Measurements from ENCODE around the gene CFAP61.

Gene CFAP61

GRCh38 chr20:20019123-20019522 lies 33.2 kb upstream of the CFAP61 start:
- peak overlapping the region; percentile 75 for H3K27ac Mint-ChIP-seq

GRCh38 chr20:20020908-20021307 lies 31.4 kb upstream of the CFAP61 start:
- H3K9me3 Mint-ChIP-seq, result no peaks in the 10 kb centered on the region
- no peak for ATAC-seq
- H3K36me3 Mint-ChIP-seq (ENCODE audit: low read depth), result peaks cover 34% of the 10 kb centered on the region
- DNase-seq, result no peak
- peaks cover 61% of the 10 kb centered on the region for H3K4me1 Mint-ChIP-seq
- H3K4me3 Mint-ChIP-seq, result peak overlapping the region; percentile 85
- H3K27me3 Mint-ChIP-seq, result no peaks in the 10 kb centered on the region
- peak overlapping the region; percentile 69 for H3K27ac Mint-ChIP-seq

More at GRCh38 chr20:20019123-20019522, 33.2 kb upstream of the CFAP61 start:
- Mint-ChIP-seq H3K4me3 (peak overlapping the region; percentile 85), H3K4me1 (peaks cover 71% of the 10 kb centered on the region), H3K9me3 (no peaks in the 10 kb centered on the region), H3K36me3 (ENCODE audit: low read depth) (peaks cover 29% of the 10 kb centered on the region), H3K27me3 (no peaks in the 10 kb centered on the region)
- no peak for DNase-seq
- ATAC-seq, result no peak

DNA sequence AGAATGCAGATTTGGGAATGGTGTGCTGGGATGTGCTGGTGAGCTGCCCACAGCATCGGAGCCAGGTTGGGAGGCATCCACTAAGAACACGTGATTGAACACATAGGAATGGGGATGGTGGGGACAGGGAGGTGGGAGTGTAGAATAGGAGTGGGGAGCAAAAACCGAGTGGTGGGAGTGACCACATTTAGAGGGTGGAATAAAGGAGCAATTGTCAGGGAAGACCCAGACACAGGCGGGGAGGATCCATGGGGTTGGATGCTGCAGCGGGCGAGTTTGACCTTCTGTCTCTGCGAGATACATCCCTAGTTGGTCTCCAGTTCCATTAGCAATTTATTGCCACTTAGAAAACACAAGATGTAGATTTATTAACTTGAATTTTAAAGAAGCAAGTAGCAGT lies 30.5 kb upstream of the CFAP61 start:
- H3K27me3 Mint-ChIP-seq, result no peaks in the 10 kb centered on the region
- ATAC-seq (no peak), DNase-seq (no peak)
- peaks cover 56% of the 10 kb centered on the region for H3K4me1 Mint-ChIP-seq
- H3K27ac Mint-ChIP-seq, result peak overlapping the region; percentile 20
- peaks cover 37% of the 10 kb centered on the region for H3K36me3 Mint-ChIP-seq (ENCODE audit: low read depth)
- H3K9me3 Mint-ChIP-seq, result no peaks in the 10 kb centered on the region
- peak overlapping the region; percentile 6 for H3K4me3 Mint-ChIP-seq

DNA sequence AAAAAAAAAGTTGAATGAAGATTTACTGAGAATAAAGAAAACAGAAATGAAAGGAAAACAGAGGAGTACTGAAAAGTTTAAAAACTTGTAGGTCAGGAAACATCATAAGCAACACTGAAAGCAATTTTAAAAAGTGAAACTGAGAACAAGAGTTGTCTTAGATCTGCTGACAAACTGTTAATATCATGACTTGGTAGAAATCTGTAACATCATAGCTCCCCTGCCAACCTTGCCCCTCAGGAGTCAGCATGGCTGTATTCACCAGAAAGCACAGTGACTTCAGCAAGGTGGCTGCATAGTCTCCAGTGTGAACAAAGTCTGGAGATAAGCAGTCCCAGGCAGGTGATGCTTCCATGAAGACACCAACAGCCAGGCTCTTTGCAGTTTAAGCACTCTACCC lies 29.8 kb upstream of the CFAP61 start:
- H3K4me1 Mint-ChIP-seq, result peaks cover 53% of the 10 kb centered on the region

GRCh38 chr20:20023395-20023794 lies 28.9 kb upstream of the CFAP61 start:
- Mint-ChIP-seq H3K36me3 (ENCODE audit: low read depth) (peaks cover 42% of the 10 kb centered on the region), H3K27me3 (no peaks in the 10 kb centered on the region), H3K4me3 (no peak overlapping the region), H3K4me1 (peaks cover 45% of the 10 kb centered on the region), H3K9me3 (no peaks in the 10 kb centered on the region), H3K27ac (peak overlapping the region; percentile 59)
- no peak for ATAC-seq
- DNase-seq, result no peak

More for the DNA sequence above, 29.8 kb upstream of the CFAP61 start:
- Mint-ChIP-seq H3K36me3 (ENCODE audit: low read depth) (peaks cover 40% of the 10 kb centered on the region), H3K4me3 (no peak overlapping the region), H3K27ac (peak overlapping the region; percentile 49), H3K9me3 (no peaks in the 10 kb centered on the region), H3K27me3 (no peaks in the 10 kb centered on the region)
- DNase-seq, result no peak
- ATAC-seq, result peak; percentile 42

DNA sequence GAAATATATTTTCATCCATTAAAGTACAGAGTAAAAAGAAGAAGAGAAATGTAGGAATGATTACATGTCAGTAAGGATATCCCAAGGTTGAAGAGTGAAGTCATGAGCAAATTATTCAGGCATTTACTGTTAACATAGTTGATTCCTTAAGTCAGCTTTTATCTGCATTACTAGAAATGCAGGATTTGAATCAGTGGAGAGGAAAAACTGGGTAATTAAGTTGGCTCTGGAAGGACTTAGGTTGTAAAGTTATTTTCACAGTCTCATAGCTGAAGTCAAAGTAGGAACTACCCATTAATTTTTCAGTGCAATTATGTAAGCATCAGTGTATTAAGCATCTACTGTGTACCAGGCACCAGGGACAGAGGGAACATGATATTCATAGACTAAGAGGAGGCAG lies 27.4 kb upstream of the CFAP61 start:
- ATAC-seq (no peak), DNase-seq (no peak)
- no peaks in the 10 kb centered on the region for H3K9me3 Mint-ChIP-seq
- H3K4me3 Mint-ChIP-seq, result no peak overlapping the region
- peaks cover 40% of the 10 kb centered on the region for H3K36me3 Mint-ChIP-seq (ENCODE audit: low read depth)
- H3K27ac Mint-ChIP-seq, result peak overlapping the region; percentile 2
- H3K4me1 Mint-ChIP-seq, result peaks cover 30% of the 10 kb centered on the region
- H3K27me3 Mint-ChIP-seq, result no peaks in the 10 kb centered on the region

GRCh38 chr20:20027284-20027683 lies 25.0 kb upstream of the CFAP61 start:
- ATAC-seq (no peak), DNase-seq (no peak)
- peaks cover 7% of the 10 kb centered on the region for H3K4me1 Mint-ChIP-seq
- H3K36me3 Mint-ChIP-seq (ENCODE audit: low read depth), result peaks cover 29% of the 10 kb centered on the region
- no peaks in the 10 kb centered on the region for H3K27me3 Mint-ChIP-seq
- no peak overlapping the region for H3K27ac Mint-ChIP-seq
- H3K9me3 Mint-ChIP-seq, result no peaks in the 10 kb centered on the region
- no peak overlapping the region for H3K4me3 Mint-ChIP-seq

- ATAC-seq (no peak), DNase-seq (no peak)
- Mint-ChIP-seq H3K9me3 (no peaks in the 10 kb centered on the region), H3K27me3 (no peaks in the 10 kb centered on the region), H3K4me1 (no peaks in the 10 kb centered on the region), H3K4me3 (no peak overlapping the region), H3K27ac (no peak overlapping the region), H3K36me3 (ENCODE audit: low read depth) (peaks cover 37% of the 10 kb centered on the region)
Measured at GRCh38 chr20:20031790-20032189, 20.5 kb upstream of the CFAP61 start.

DNA sequence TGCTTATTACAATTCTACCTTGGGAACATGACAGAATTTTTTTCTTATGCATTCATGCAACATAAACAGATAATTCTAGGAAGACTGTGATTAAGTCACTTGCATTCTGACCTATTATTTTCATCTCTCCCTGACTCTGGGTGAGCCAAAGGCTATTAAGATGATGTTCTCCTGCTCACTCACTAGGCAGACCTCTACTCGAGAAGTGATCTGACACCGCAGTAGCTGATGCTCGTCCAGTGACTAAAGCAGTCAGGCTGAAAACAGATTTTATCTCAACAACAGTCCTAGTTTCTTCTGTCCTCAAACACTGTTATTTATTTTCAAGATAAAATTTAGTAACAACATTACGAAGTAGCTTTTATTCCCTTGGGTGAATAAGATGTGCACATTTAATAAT lies 17.8 kb upstream of the CFAP61 start:
- no peaks in the 10 kb centered on the region for H3K9me3 Mint-ChIP-seq
- no peak for ATAC-seq
- peaks cover 38% of the 10 kb centered on the region for H3K36me3 Mint-ChIP-seq (ENCODE audit: low read depth)
- no peak overlapping the region for H3K4me3 Mint-ChIP-seq
- no peaks in the 10 kb centered on the region for H3K27me3 Mint-ChIP-seq
- H3K27ac Mint-ChIP-seq, result peak overlapping the region; percentile 8
- H3K4me1 Mint-ChIP-seq, result no peaks in the 10 kb centered on the region
- no peak for DNase-seq

GRCh38 chr20:20036756-20037155 lies 15.6 kb upstream of the CFAP61 start:
- H3K9me3 Mint-ChIP-seq, result no peaks in the 10 kb centered on the region
- no peaks in the 10 kb centered on the region for H3K27me3 Mint-ChIP-seq

DNA sequence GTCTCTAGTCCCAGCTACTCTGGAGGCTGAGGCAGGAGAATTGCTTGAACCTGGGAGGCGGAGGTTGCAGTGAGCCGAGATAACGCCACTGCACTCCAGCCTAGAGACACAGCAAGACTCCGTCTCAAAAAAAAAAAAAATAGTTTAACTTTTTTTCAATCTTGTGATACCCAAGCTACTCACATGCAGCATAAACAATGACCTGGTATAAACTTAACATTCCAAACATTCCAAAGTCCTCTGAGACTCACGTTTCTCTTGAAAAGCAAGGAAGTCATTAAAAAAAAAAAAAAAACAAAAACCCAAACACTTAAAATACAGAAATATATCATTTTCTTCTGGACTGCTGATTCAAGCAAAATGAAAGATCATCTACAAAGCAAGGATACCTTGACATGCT lies 14.4 kb upstream of the CFAP61 start:
- no peaks in the 10 kb centered on the region for H3K27me3 Mint-ChIP-seq
- no peak overlapping the region for H3K27ac Mint-ChIP-seq
- H3K9me3 Mint-ChIP-seq, result no peaks in the 10 kb centered on the region
- no peaks in the 10 kb centered on the region for H3K4me1 Mint-ChIP-seq
- DNase-seq (no peak), ATAC-seq (no peak)
- H3K4me3 Mint-ChIP-seq, result no peak overlapping the region
- H3K36me3 Mint-ChIP-seq (ENCODE audit: low read depth), result peaks cover 48% of the 10 kb centered on the region

More at GRCh38 chr20:20036756-20037155, 15.6 kb upstream of the CFAP61 start:
- Mint-ChIP-seq H3K27ac (peak overlapping the region; percentile 0), H3K4me3 (no peak overlapping the region), H3K36me3 (ENCODE audit: low read depth) (peaks cover 47% of the 10 kb centered on the region), H3K4me1 (no peaks in the 10 kb centered on the region)
- no peak for ATAC-seq
- no peak for DNase-seq

DNA sequence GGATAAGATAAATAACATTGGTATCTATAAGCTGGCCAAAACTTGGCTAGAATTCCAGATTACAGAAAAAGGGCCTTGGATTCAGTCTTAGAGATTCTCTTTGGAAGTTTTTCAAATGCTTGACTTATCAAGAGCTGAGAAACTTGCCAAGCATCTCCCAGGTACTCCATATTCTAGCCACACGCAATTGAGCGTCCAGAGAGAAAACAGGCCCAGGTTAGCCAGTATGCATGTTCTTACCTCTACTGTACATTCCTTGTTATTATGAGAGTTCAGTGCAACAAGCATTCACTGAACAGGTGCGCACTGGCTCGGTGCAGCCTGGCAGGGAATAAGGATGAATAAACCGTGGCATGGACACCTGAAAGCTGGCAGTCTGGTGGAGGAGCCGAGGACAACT lies 13.7 kb upstream of the CFAP61 start:
- no peak overlapping the region for H3K4me3 Mint-ChIP-seq
- no peaks in the 10 kb centered on the region for H3K27me3 Mint-ChIP-seq
- DNase-seq (no peak), ATAC-seq (no peak)
- H3K36me3 Mint-ChIP-seq (ENCODE audit: low read depth), result peaks cover 54% of the 10 kb centered on the region
- H3K27ac Mint-ChIP-seq, result no peak overlapping the region
- H3K9me3 Mint-ChIP-seq, result no peaks in the 10 kb centered on the region
- no peaks in the 10 kb centered on the region for H3K4me1 Mint-ChIP-seq

DNA sequence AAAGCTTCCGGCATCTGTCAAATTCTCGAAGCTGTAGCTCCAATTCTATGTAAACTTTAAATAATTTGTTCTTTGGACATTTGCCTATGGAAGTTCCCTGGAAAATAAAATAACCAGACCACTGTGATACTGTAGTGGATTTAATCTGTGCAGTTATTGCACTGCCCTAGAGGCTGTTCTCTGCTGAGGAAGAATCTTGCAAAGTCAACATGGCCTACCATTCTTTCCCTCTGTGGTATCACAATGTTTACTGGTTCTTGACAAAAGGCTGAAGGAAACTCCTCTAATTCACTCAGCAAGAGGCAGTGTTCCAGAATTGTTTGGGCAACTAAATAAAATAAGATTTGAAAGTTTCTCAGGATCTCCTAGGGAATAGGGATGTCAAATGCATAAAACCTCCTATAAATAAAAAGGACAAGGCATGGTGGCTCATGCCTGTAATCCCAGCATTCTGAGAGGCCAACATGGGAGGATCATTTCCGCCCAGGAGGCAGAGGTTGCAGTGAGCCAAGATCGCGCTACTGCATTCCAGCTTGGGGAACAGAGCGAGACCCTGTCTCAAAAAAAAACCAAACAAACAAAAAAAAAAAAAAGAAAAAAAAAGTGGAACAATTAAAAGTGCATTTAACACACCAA lies 12.5 kb upstream of the CFAP61 start:
- Mint-ChIP-seq H3K4me1 (no peaks in the 10 kb centered on the region), H3K36me3 (ENCODE audit: low read depth) (peaks cover 58% of the 10 kb centered on the region), H3K9me3 (no peaks in the 10 kb centered on the region), H3K27ac (no peak overlapping the region), H3K27me3 (no peaks in the 10 kb centered on the region), H3K4me3 (no peak overlapping the region)
- ATAC-seq (no peak), DNase-seq (no peak)

DNA sequence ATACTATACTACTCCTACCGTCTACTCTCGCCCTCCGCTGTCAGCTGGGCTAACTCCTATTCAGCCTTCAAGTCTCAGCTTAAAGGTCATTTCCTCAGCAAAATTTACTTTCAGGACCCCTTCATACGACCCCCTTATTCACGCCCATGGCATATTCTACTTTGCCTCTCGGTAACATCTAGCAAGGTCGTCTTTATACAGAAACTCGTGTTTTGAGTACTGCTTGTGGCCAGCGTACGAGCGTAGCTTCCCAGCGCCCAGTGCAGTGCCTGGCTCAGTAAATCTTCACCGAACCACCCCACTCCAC lies 612 bp upstream of the CFAP61 start:
- H3K36me3 Mint-ChIP-seq (ENCODE audit: low read depth), result peaks cover 28% of the 10 kb centered on the region
- peaks cover 29% of the 10 kb centered on the region for H3K4me1 Mint-ChIP-seq
- H3K27me3 Mint-ChIP-seq, result peaks cover 5% of the 10 kb centered on the region
- peak overlapping the region; percentile 99 for H3K4me3 Mint-ChIP-seq
- no peaks in the 10 kb centered on the region for H3K9me3 Mint-ChIP-seq
- peak overlapping the region; percentile 93 for H3K27ac Mint-ChIP-seq
- DNase-seq, result no peak
- peak; percentile 18 for ATAC-seq

GRCh38 chr20:20060234-20060998 lies 8.1 kb downstream of the CFAP61 start:
- H3K27me3 Mint-ChIP-seq, result peaks cover 28% of the 10 kb centered on the region
- no peak for DNase-seq
- no peaks in the 10 kb centered on the region for H3K36me3 Mint-ChIP-seq (ENCODE audit: low read depth)
- no peak overlapping the region for H3K4me3 Mint-ChIP-seq
- no peak overlapping the region for H3K27ac Mint-ChIP-seq
- no peaks in the 10 kb centered on the region for H3K4me1 Mint-ChIP-seq
- ATAC-seq, result no peak
- no peaks in the 10 kb centered on the region for H3K9me3 Mint-ChIP-seq
